ENCODE data around the gene ANO2. TPM values are rescaled to one million over a fixed set of nuclear protein-coding genes. Genes with fewer than 3 reads are reported as not detected.

ANO2 gene
- total RNA-seq, 2 experiments from 2014 or later, result not detected

- no peaks in the 10 kb centered on the region for H3K36me3 Mint-ChIP-seq (ENCODE audit: low read depth)
- ATAC-seq (no peak), DNase-seq (no peak)
- no peaks in the 10 kb centered on the region for H3K4me1 Mint-ChIP-seq (ENCODE audit: low read depth)
- peaks cover 6% of the 10 kb centered on the region for H3K9me3 Mint-ChIP-seq
- POLR2A ChIA-PET, result interaction anchor here (0.6 kb wide), 1 partner anchor 33 kb away, joined by 3 read pairs; no protein-coding TSS in a partner anchor
- H3K4me3 Mint-ChIP-seq, result no peak overlapping the region
- H3K27ac Mint-ChIP-seq, result no peak overlapping the region
- TF ChIP-seq, protein P1, sequence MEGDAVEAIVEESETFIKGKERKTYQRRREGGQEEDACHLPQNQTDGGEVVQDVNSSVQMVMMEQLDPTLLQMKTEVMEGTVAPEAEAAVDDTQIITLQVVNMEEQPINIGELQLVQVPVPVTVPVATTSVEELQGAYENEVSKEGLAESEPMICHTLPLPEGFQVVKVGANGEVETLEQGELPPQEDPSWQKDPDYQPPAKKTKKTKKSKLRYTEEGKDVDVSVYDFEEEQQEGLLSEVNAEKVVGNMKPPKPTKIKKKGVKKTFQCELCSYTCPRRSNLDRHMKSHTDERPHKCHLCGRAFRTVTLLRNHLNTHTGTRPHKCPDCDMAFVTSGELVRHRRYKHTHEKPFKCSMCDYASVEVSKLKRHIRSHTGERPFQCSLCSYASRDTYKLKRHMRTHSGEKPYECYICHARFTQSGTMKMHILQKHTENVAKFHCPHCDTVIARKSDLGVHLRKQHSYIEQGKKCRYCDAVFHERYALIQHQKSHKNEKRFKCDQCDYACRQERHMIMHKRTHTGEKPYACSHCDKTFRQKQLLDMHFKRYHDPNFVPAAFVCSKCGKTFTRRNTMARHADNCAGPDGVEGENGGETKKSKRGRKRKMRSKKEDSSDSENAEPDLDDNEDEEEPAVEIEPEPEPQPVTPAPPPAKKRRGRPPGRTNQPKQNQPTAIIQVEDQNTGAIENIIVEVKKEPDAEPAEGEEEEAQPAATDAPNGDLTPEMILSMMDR (IDR thresholded peaks at IDR 0.05), result no peak
- CTCF ChIA-PET, result no interaction called here
- H3K27me3 Mint-ChIP-seq, result peaks cover 2% of the 10 kb centered on the region
- intact Hi-C loops (cut with micrococcal nuclease), result no loop called here
Observed at GRCh38 chr12:5817246-5817645, 127.8 kb downstream of the ANO2 start.

DNA sequence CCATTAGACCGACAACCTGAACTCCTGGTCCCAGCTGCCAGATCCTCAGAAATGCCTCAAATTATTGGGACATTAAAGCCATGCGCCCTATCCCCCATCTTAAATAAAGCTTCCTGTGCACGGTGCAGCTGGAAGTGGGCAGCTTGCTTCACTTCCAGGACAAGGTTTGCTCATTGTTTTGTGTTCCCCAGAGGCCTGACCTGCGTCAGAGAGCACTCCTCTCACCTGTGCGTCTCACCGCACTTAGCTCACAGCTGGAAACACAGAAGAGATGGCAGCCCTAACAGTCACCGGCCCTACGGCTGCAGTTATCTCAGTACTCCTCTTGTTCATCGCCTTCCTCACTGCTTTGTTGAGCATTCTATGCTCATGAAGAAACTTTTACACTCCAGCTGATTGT, 135.5 kb downstream of the ANO2 start:
- no peaks in the 10 kb centered on the region for H3K36me3 Mint-ChIP-seq (ENCODE audit: low read depth)
- TF ChIP-seq, protein P1 (IDR thresholded peaks at IDR 0.05), result no peak
- H3K27ac Mint-ChIP-seq, result no peak overlapping the region

DNA sequence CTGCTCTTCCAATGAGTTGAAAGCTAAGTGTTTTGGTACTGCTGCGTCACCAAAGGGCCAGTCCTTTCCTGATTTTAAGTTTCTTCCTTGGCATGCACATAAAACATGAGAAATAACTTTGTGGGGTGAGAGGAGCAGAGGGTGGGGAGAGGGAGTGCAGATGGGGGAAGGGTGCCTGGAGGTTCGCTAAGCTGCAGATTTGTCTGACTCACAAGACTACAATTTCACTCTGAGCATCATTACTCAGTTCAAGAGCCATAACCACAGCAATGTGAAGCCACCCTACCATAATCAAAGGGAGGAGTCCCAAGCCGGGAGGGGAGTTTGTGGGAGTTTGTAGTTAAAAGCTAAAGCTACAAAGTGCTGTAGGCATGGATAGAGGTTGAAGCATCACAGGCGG, 136.1 kb downstream of the ANO2 start:
- intact Hi-C loops (cut with micrococcal nuclease), result no loop called here
- ChIA-PET CTCF (no interaction called here), POLR2A (no interaction called here)
- no peak for DNase-seq
- no peaks in the 10 kb centered on the region for H3K36me3 Mint-ChIP-seq (ENCODE audit: low read depth)
- no peaks in the 10 kb centered on the region for H3K9me3 Mint-ChIP-seq
- no peak for ATAC-seq
- no peak overlapping the region for H3K27ac Mint-ChIP-seq
- H3K4me3 Mint-ChIP-seq, result no peak overlapping the region
- TF ChIP-seq, protein P1 (IDR thresholded peaks at IDR 0.05), result no peak
- no peaks in the 10 kb centered on the region for H3K4me1 Mint-ChIP-seq (ENCODE audit: low read depth)
- H3K27me3 Mint-ChIP-seq, result peaks cover 10% of the 10 kb centered on the region

More for the DNA sequence above, 135.5 kb downstream of the ANO2 start:
- H3K27me3 Mint-ChIP-seq, result peaks cover 10% of the 10 kb centered on the region
- ATAC-seq (no peak), DNase-seq (no peak)
- ChIA-PET POLR2A (no interaction called here), CTCF (no interaction called here)
- no peaks in the 10 kb centered on the region for H3K9me3 Mint-ChIP-seq
- no peaks in the 10 kb centered on the region for H3K4me1 Mint-ChIP-seq (ENCODE audit: low read depth)
- H3K4me3 Mint-ChIP-seq, result no peak overlapping the region
- intact Hi-C loops (cut with micrococcal nuclease), result no loop called here

GRCh38 chr12:5807514-5808219, 137.4 kb downstream of the ANO2 start:
- POLR2A ChIA-PET, result no interaction called here

DNA sequence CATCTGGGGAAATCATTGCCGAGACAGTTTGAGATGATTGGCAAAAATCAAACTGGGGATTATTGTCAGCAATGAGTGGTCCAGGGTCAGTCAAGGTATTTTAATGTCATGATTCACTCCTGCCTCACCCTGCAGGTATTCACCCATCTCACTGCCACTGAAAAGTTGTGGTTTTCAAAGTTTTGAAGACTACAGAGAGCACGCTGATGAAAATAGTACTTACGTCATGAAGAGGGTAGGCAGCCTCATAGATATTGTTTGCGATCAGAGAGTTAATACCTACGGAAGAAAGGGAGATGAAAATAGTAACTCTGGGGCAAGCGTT, 138.0 kb downstream of the ANO2 start:
- Mint-ChIP-seq H3K9me3 (no peaks in the 10 kb centered on the region), H3K4me3 (no peak overlapping the region), H3K4me1 (ENCODE audit: low read depth) (no peaks in the 10 kb centered on the region), H3K27me3 (peaks cover 10% of the 10 kb centered on the region), H3K36me3 (ENCODE audit: low read depth) (no peaks in the 10 kb centered on the region), H3K27ac (no peak overlapping the region)
- ChIA-PET POLR2A (no interaction called here), CTCF (no interaction called here)
- DNase-seq (no peak), ATAC-seq (no peak)
- intact Hi-C loops (cut with micrococcal nuclease), result no loop called here
- TF ChIP-seq, protein P1 (IDR thresholded peaks at IDR 0.05), result no peak

More at GRCh38 chr12:5807514-5808219, 137.4 kb downstream of the ANO2 start:
- Mint-ChIP-seq H3K9me3 (no peaks in the 10 kb centered on the region), H3K27ac (no peak overlapping the region), H3K27me3 (peaks cover 10% of the 10 kb centered on the region), H3K4me3 (no peak overlapping the region), H3K4me1 (ENCODE audit: low read depth) (no peaks in the 10 kb centered on the region), H3K36me3 (ENCODE audit: low read depth) (no peaks in the 10 kb centered on the region)
- DNase-seq, result no peak
- intact Hi-C loops (cut with micrococcal nuclease), result no loop called here
- CTCF ChIA-PET, result no interaction called here
- TF ChIP-seq, protein P1 (IDR thresholded peaks at IDR 0.05), result no peak
- ATAC-seq, result no peak

Data from activated CD8-positive, alpha-beta T cell treated with anti-CD3 and anti-CD28 coated beads for 36 hours (primary cell).